Ectodermal cell (in vitro differentiated cells): Measurements from ENCODE around the gene SV2C. TPM values are rescaled to one million over a fixed set of nuclear protein-coding genes. Genes with fewer than 3 reads are reported as not detected.
"Not testable (repeated sequence)": the region's sequence is repeated elsewhere in the genome, so short reads cannot be mapped to it uniquely, and the experiment has no call there.

Experiments
- H3K27ac ChIP-seq: 2 replicates; pipeline ENCODE4 v1.7.0; 2013; ENCODE audit warnings: mild to moderate bottlenecking, low read depth, low read length; ENCODE audit not compliant: insufficient read depth, poor library complexity, severe bottlenecking
- H3K27me3 ChIP-seq: 2 replicates; pipeline ENCODE4 v1.7.0; 2013; ENCODE audit warnings: mild to moderate bottlenecking, low read length; ENCODE audit not compliant: insufficient read depth, control insufficient read depth, poor library complexity, severe bottlenecking
- H3K36me3 ChIP-seq: one replicate; pipeline ENCODE4 v1.7.0; 2013; ENCODE audit warnings: low read length; ENCODE audit not compliant: control insufficient read depth, insufficient read depth
- H3K4me1 ChIP-seq: one replicate; pipeline ENCODE4 v1.7.0; 2013; ENCODE audit warnings: low read length; ENCODE audit not compliant: control insufficient read depth, insufficient read depth
- H3K4me3 ChIP-seq: 2 replicates; pipeline ENCODE4 v1.7.0; 2013; ENCODE audit warnings: low read depth, low read length, control low read depth; ENCODE audit not compliant: insufficient read depth
- H3K9me3 ChIP-seq: 2 replicates; pipeline ENCODE4 v1.7.0; 2013; ENCODE audit warnings: mild to moderate bottlenecking, low read length, moderate library complexity; ENCODE audit not compliant: control insufficient read depth
- WGBS, 2 experiments: methylation state at CpG; one replicate each; pipeline ENCODE4 v1.1.7; 2013; ENCODE audit warnings: missing lambda C conversion rate in 2 of 2; 5-methylcytosine and 5-hydroxymethylcytosine counted together
- polyA plus RNA-seq, 4 experiments: library from polyadenylated mRNA; stranded (reverse); fragments of 50-300 nt; gene quantifications; one replicate each; pipeline ENCODE4 v1.2.3, GENCODE V29; 2013

The SV2C gene
- polyA plus RNA-seq (2013, experiment 1 of 4) = 3.1 TPM
- polyA plus RNA-seq (2013, experiment 2 of 4) = 3.9 TPM
- polyA plus RNA-seq (2013, experiment 3 of 4) = 1.6 TPM
- polyA plus RNA-seq (2013, experiment 4 of 4) = 2.7 TPM

DNA sequence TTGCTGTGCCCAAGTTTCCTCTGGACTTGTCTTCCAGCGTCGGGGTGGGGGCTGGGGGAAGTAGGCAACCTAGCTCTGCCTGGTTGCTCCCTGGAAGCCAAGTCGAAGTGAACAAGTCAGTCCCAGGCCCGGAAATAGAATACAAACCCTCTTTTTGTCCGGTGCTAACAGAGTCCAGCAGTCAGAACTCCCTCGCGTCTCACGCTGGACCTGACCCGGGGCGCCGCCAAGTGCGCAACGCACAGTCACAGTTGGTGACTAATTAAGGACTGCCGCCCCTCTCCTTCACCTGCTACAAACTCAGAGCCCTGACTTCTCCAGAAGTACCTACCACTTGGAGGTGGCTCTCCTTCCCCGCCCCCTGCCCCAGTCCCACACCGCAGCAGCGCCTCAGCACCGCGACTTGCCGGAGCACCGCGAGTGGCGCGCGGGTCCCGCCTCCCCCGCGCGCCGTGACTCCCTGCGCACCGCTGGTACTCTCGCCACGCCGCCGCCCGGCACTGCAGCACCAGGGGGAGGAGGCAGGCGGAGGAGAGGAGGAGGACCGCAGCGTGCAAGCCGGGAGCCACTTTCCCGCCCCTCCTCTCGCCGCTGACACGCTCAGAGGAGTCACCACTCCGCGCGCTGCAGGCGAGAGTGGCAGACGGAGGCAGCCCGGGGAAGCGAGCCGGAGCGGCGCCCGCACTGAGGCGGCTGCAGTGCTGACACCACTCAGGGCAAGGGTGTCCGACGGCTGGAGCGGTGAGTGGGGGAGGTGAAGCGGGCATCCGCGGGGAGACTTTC, at the start of gene SV2C:
Gene SV2C (plus strand): TSS at position 612 of the 783 bp plus-strand sequence. CDS start 48,368 bp downstream, outside the sequence.
- Histone ChIP-seq H3K4me1 (peaks cover 8% of the 10 kb centered on the region), H3K4me3 (peak within 1 kb of the TSS; percentile 51), H3K27me3 (peaks cover 90% of the 10 kb centered on the region), H3K36me3 (no peaks in the 10 kb centered on the region), H3K9me3 (no peaks in the 10 kb centered on the region), H3K27ac (no peak within 1 kb of the TSS)
- 0 to 1% methylated on average over 63 of the region's 63 CpGs for WGBS, 2 experiments

DNA sequence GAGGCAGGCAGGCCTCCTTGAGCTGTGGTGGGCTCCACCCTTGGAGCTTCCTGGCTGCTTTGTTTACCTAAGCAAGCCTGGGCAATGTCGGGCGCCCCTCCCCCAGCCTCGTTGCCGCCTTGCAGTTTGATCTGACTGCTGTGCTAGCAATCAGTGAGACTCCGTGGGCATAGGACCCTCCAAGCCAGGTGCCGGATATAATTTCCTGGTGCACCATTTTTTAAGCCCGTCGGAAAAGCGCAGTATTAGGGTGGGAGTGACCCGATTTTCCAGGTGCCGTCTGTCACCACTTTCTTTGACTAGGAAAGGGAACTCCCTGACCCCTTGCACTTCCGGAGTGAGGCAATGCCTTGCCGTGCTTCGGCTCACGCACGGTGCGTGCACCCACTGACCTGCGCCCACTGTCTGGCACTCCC, 45.4 kb upstream of the SV2C start:
- H3K27ac ChIP-seq, H3K9me3 ChIP-seq, H3K36me3 ChIP-seq, H3K4me3 ChIP-seq, H3K4me1 ChIP-seq, H3K27me3 ChIP-seq: not testable (repeated sequence)
- WGBS, 2 experiments = 21 to 23% methylated on average over 18 of the region's 18 CpGs

- no peaks in the 10 kb centered on the region for H3K4me1 ChIP-seq
- H3K27me3 ChIP-seq = no peaks in the 10 kb centered on the region
- no peak overlapping the region for H3K27ac ChIP-seq
- H3K4me3 ChIP-seq = no peak overlapping the region
- H3K36me3 ChIP-seq = no peaks in the 10 kb centered on the region
- no peaks in the 10 kb centered on the region for H3K9me3 ChIP-seq
These were observed 45.0 kb upstream of the SV2C start for GRCh38 chr5:76038212-76038611.

DNA sequence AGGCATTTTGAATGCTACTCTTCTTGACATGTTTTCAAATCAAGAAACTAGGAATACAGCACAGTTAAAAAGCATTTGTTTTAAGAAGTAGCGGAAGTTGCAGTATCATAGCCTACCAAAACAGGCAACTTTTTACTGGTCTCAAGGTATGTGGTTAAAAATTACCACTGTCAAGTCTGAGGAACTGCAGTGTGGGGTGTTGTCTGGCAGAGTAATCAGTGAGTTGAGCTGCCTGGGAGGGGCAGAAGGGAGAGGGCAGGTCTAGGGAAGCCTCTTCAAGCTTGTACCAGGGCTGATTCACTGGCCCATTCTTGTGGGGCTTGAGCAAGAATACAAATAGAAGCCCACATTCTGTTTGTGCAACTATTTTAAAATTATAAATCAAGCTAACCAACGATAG, 42.4 kb upstream of the SV2C start:
- no peaks in the 10 kb centered on the region for H3K27me3 ChIP-seq
- H3K36me3 ChIP-seq = no peaks in the 10 kb centered on the region
- no peak overlapping the region for H3K4me3 ChIP-seq
- no peak overlapping the region for H3K27ac ChIP-seq
- no peaks in the 10 kb centered on the region for H3K9me3 ChIP-seq
- 89% methylated on average over 2 of the region's 2 CpGs for whole genome bisulfite sequencing, 2 experiments
- H3K4me1 ChIP-seq = no peaks in the 10 kb centered on the region

GRCh38 chr5:76041863-76042262, 41.3 kb upstream of the SV2C start:
- Histone ChIP-seq H3K4me1 (no peaks in the 10 kb centered on the region), H3K36me3 (no peaks in the 10 kb centered on the region), H3K27ac (no peak overlapping the region), H3K27me3 (no peaks in the 10 kb centered on the region), H3K9me3 (no peaks in the 10 kb centered on the region), H3K4me3 (no peak overlapping the region)
- 57 to 62% methylated on average over 6 of the region's 6 CpGs for WGBS, 2 experiments

DNA sequence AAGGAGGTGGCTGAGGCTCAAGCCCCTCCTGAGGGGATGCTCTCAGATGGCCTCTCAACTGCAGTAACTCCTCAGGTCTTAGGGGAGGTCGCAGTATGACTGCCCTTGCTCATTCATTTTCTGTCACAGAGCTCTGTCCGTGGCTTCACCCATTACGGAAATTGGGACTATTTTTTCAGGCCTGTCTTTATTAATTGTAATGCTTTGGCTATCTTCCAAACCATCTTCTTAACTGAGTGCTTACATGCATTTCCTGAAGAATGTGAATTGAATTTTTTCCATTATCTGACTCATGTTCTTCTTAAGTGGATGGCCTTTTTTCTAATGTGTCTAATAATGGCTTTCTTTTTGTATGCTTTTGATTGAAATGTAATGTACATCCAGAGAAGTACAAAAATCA, 36.4 kb upstream of the SV2C start:
- Histone ChIP-seq H3K27me3 (no peaks in the 10 kb centered on the region), H3K4me1 (no peaks in the 10 kb centered on the region), H3K9me3 (no peaks in the 10 kb centered on the region), H3K36me3 (no peaks in the 10 kb centered on the region), H3K4me3 (no peak overlapping the region), H3K27ac (no peak overlapping the region)
- 90 to 95% methylated on average over 3 of the region's 3 CpGs for WGBS, 2 experiments

- no peak overlapping the region for H3K27ac ChIP-seq
- WGBS, 2 experiments = no CpG with 5 or more reads among the region's 1 CpG
- H3K36me3 ChIP-seq = no peaks in the 10 kb centered on the region
- no peaks in the 10 kb centered on the region for H3K27me3 ChIP-seq
- no peaks in the 10 kb centered on the region for H3K9me3 ChIP-seq
- H3K4me3 ChIP-seq = no peak overlapping the region
- no peaks in the 10 kb centered on the region for H3K4me1 ChIP-seq
These were observed 33.0 kb upstream of the SV2C start for GRCh38 chr5:76050134-76050533.

DNA sequence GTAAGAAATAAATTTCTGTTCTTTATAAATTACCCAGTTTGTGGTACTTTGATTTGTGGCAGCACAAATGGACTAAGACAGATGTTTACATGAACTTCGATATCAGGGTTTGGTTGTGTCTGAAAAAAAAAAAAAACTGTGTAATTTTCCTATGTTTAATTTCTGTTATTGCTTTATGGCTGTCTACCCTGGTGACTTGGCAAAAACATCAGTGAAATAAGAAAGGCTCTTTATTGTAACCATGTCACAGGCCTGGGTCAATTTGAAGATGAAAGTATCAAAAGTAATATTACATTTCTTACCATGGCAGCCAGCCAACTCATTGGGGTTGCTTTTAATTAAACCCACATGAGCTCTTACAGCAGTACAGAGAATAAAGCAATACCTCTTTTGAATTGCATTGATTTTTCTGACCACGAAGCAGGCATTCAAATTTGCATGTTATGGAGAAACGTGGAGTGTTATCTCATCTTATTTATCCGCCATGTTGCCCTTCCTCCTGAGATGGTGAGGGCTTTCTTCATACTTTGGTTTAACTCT, 20.6 kb upstream of the SV2C start:
- no peaks in the 10 kb centered on the region for H3K9me3 ChIP-seq
- H3K27me3 ChIP-seq = no peaks in the 10 kb centered on the region
- no peaks in the 10 kb centered on the region for H3K4me1 ChIP-seq
- 93 to 96% methylated on average over 3 to 4 of the region's 4 CpGs for WGBS, 2 experiments
- H3K36me3 ChIP-seq = no peaks in the 10 kb centered on the region
- H3K27ac ChIP-seq = no peak overlapping the region
- H3K4me3 ChIP-seq = no peak overlapping the region

DNA sequence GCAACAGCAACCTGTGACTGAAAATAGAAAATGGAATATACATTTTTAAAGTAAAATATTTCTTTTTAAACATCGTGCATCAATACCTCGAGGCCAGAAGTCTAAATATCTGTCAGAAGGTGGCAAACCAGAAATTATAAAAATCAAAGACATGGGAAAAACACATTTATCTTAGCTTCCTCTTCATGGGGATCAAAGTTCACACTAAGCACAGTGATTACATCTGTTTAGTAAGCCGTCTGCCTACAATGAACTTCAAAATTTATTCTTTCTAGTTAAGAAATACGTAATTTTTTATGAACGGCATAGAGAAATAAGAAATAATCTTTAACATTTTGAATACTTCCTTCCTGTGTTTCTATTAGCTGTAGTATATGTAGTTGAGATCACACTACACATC, 17.9 kb upstream of the SV2C start:
- Histone ChIP-seq H3K27ac (no peak overlapping the region), H3K4me1 (no peaks in the 10 kb centered on the region), H3K9me3 (no peaks in the 10 kb centered on the region), H3K27me3 (no peaks in the 10 kb centered on the region), H3K4me3 (no peak overlapping the region), H3K36me3 (no peaks in the 10 kb centered on the region)
- WGBS, 2 experiments = 86 to 95% methylated on average over 2 to 4 of the region's 5 CpGs

DNA sequence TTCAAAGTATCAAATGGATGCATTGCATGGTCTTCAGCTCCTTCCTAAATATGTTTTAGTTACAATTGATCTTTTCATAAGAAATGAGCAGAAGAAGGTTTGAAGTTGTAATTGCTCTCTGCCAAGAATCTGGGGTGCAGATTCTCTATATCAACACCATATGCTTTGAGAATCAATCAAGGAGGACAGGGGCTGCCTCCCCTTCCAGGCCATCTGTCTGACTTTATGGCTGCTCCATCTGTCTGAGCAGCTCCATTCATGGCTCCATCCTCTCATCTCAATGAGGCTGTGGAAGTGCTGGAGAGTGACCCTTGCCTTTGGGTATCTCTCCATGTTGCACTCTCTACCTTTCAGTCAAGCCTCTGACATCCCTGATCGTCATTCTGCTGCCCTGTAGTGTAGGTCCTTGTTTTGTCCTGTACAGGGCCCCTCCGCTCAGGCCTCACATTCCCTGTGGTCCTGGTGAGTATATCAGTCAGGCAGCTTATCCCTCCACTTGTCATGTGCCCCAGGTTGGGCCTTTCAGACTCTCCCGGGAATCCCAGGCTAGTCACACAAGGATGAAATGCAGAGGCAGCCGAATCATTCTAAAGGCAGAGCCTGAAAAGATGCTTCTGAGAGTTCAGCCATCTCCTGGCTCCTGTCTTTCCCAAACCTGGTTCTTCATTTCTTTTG, 14.0 kb upstream of the SV2C start:
- WGBS, 2 experiments = 81 to 83% methylated on average over 4 of the region's 4 CpGs
- Histone ChIP-seq H3K27ac (no peak overlapping the region), H3K9me3 (no peaks in the 10 kb centered on the region), H3K4me3 (no peak overlapping the region), H3K27me3 (no peaks in the 10 kb centered on the region), H3K36me3 (no peaks in the 10 kb centered on the region), H3K4me1 (no peaks in the 10 kb centered on the region)
